GM12874 (cell line): ENCODE data around the gene RND1.

Experiments used
- CTCF ChIP-seq: IDR thresholded peaks from 2 replicates; pipeline ENCODE4 v1.5.1; 2011; ENCODE audit warnings: low read depth, mild to moderate bottlenecking, control low read depth, low read length, moderate library complexity; ENCODE audit not compliant: insufficient read depth

The RND1 gene

DNA sequence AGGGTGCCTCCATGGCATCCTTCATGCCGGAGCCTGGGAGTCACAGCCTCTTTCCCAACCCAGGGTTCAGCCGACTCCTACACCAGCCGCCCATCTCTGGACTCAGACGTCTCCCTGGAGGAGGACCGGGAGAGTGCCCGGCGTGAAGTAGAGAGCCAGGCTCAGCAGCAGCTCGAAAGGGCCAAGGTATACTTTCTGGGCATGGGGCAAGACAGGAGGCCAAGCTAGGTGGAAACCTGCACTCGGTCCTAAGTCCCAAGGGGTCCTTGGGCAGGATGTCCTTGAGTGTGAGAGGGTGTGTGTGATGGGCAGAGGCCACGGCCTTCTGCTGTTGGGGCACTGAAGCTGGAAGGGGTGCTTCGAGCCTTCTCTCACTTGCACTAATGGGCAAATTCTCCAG is 42.4 kb downstream of the RND1 start:
- TF ChIP-seq CTCF: no peak

DNA sequence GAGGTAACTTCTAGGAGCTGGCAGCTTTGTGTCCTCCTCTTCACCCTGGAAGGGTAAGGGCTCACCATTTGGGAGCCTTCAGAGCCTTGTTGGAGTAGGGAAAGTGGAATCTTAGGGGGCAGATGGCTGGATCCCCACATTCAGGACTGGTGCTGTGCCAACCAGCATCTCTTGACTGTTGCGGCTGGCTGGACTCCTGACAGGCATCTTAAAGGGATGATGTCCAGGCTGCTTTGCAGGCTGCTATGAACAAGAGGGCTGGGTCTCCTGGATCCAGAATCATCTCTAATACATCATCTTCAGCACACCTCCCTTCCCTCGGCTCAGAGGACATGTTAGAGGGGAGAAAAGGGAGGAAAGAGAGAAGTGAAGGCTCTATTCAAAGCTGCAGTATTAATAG is 43.0 kb downstream of the RND1 start:
- TF ChIP-seq CTCF: no peak

GRCh38 chr12:48822139-48822538 is 43.5 kb downstream of the RND1 start:
- no peak for TF ChIP-seq CTCF

GRCh38 chr12:48819986-48820725 is 45.5 kb downstream of the RND1 start:
- no peak for TF ChIP-seq CTCF

DNA sequence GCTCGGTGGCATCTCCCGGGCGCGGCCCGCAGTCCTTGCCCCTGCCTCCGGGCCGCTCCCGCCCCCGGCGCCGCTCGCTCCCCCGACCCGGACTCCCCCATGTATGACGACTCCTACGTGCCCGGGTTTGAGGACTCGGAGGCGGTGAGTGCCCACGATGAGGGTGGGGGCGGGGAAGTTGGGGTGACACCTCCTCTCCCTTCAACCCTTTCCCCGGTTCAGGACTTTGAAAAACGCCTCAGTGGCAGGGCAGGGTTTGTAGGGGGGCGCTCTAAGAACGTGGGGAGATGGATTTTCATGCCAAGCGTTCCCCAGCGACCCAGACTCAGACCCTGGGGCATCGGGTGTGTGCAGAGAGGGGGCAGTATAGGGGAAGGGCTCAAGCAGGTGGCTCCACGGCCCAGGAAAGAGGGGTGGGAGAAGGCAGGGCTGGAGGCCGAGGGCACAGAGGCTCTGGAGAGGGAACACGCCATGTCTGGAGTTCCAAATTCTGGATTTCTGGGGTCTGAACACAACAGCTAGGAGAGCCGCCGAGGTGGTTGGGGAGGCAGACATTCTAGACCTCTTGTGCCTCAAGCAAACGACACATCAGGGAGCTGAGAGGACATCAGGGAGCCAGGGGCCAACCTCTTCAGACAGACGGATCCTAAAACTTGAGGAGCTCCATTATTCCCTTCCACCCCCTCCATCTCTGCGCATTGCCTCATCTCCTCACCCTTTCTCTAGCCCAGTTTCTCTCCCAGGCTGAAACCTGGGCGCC is 46.7 kb downstream of the RND1 start:
- no peak for TF ChIP-seq CTCF

DNA sequence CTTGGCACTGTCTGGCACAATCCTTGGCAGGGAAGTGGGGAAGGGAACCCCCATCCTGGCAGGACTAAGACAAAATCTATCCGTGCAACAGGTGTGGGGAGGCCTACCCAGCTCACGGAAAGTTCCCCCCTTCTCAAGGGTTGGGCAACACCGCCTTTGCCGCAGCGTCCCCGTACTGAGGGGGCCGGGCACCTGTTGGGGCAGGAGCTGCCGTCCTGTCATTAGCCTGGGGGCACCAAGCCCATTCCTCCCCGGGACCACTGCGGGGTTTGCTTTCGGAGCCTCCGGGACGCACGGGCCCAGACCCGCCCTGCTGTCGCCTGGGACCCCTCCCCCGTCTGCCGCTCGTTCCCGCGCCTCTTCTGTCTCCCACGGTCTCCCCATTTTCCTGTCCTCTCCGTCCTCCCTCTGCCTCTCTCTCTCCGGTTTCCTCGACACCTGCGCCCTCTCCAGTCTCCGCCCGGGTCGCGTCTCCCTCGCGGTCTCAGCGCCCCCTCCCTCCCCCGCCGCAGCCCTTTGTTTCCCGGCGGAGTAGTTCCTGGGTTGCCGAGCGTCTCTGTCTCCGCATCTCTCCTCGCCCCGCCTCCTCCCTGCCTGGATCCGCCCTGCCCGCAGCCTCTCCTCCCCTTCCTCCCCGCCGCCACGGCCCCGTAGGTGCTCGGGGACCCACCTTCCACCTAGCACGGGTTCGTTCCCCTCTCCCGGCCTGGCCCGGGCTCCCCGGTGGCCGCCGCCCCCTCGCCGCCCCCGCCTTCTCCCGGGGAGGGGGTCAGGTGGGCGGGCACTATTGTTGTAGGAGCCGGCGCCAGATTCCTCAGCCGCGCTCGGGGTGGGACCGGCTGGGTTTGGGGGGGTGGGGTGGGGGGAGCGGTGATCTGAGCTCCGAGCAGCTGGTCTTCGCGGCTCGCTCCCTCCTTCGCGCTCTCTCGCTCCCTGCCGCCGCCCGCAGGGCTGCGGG is 47.5 kb downstream of the RND1 start, which contains the start of gene CACNB3:
Gene CACNB3 (plus strand): TSS at position 624 of the 958 bp plus-strand sequence. CDS start 434 bp downstream, outside the sequence.
- no peak for TF ChIP-seq CTCF

DNA sequence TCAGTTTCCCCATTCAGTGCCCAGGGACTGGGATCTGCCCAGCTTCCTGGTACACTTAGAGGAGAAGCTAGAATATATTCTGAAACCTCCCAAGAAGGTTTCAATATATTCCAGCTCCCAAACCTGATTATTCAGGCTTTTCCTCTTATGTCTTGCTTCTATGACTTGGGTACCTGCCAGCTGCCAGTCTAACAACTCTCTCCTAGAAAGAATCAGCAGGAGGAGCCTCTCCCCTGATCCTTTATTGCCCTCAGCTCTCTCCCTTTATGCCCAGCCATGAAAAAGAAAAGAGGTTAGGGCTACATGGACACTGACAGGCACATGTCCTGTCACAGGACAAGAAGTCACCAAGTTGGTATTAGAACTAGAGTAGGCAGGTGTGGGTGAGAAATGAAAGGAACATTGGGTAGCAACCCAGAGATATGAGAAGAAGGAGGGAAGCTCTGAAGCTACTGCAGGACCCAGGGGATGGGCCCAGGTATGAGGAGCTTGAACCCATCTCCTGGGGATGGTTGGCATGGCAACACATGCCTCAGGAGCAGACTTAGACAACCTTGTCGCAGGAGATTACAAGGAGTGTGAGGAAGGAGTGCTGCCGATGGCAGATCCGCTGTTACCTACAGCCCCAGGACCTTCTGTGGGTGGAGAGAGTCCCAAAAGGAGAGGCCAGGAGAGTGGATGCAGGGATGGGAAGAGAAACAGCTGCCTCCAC is 49.4 kb downstream of the RND1 start:
- no peak for TF ChIP-seq CTCF
